HCT116 (cell line): ENCODE results near the gene GRHPR. TPM values are rescaled to one million over a fixed set of nuclear protein-coding genes. Genes with fewer than 3 reads are reported as not detected.

Experiments used
- ATAC-seq: fragments of 200-7000 bp; cut with Tn5 transposase; 2 replicates; pipeline ENCODE4 v1.9.1; 2020; ENCODE audit warnings: mild to moderate bottlenecking, moderate library complexity
- BruUV-seq: library from RNA; stranded (reverse); fragments of 400-500 nt; replicated peaks from 2 replicates; lab custom pipeline; 2021; lab: Mats Ljungman, UMichigan
- CTCF ChIA-PET: fragments of 300-600 bp; sonication (Branson Sonifier 250); formaldehyde crosslinking; loops from one replicate; lab custom pipeline; 2021; ENCODE audit warnings: antibody characterized with exemption; lab: Charles Lee
- POLR2A ChIA-PET: fragments of 300-600, 350-600 bp; sonication (Branson Sonifier 250); formaldehyde crosslinking; loops from one replicate; lab custom pipeline; 2021; ENCODE audit warnings: antibody characterized with exemption; lab: Charles Lee
- RAD21 ChIA-PET, 2 experiments: fragments of 300-600 bp; sonication (Branson Sonifier 250); formaldehyde crosslinking; loops; one replicate each; lab custom pipeline; 2023; ENCODE audit warnings: low total read pairs in 2 of 2; ENCODE audit not compliant: uncharacterized antibody in 2 of 2, unreplicated experiment in 2 of 2, low non-redundant PET in 1 of 2; lab: Charles Lee
- DNase-seq: peaks from one replicate; pipeline ENCODE4 v3.0.0-alpha.2; 2010; ENCODE audit warnings: low read depth, low spot score
- H2AFZ ChIP-seq: fragments of 200-600 bp; shearing (Covaris generic), sonication (generic); 2 replicates; pipeline ENCODE4 v1.6.1; 2017; ENCODE audit warnings: low read depth, mixed run types, mixed read lengths, antibody characterized with exemption, low read length; ENCODE audit not compliant: poor library complexity, severe bottlenecking
- H3K27ac ChIP-seq: 2 replicates; pipeline ENCODE4 v1.5.1; 2012; ENCODE audit warnings: low read depth, low read length
- H3K27me3 ChIP-seq: fragments of 200-600 bp; sonication (generic); 2 replicates; pipeline ENCODE4 v1.6.1; 2016; ENCODE audit warnings: mixed run types, low read length, mixed read lengths; ENCODE audit not compliant: insufficient read depth
- H3K36me3 ChIP-seq, 2 experiments: fragments of 200-500 bp in 1 of 2; fragments of 200-600 bp in 1 of 2; sonication (Bioruptor generic) in 1 of 2; sonication (generic) in 1 of 2; 2 replicates each; pipeline versions ENCODE4 v1.5.1 to v1.6.1; 2014 to 2016; ENCODE audit warnings: low read length in 2 of 2, inconsistent platforms in 1 of 2, mixed read lengths in 1 of 2, mixed run types in 1 of 2; ENCODE audit not compliant: insufficient read depth in 2 of 2, control insufficient read depth in 1 of 2
- H3K4me1 ChIP-seq, 2 experiments: fragments of 200-600 bp in 1 of 2; sonication (generic) in 1 of 2; 2 replicates each; pipeline versions ENCODE4 v1.5.1 to v1.6.1; 2012 to 2017; ENCODE audit warnings: low read length in 2 of 2, inconsistent platforms in 1 of 2, mild to moderate bottlenecking in 1 of 2, mixed read lengths in 1 of 2, mixed run types in 1 of 2, moderate library complexity in 1 of 2; ENCODE audit not compliant: insufficient read depth in 2 of 2, control insufficient read depth in 1 of 2
- H3K4me2 ChIP-seq: fragments of 200-600 bp; sonication (generic); 2 replicates; pipeline ENCODE4 v1.6.1; 2017; ENCODE audit warnings: mixed run types, low read length, mixed read lengths
- H3K4me3 ChIP-seq, 2 experiments: fragments of 200-600 bp in 1 of 2; sonication (generic) in 1 of 2; replicated peaks in 1 of 2; 2 replicates each; pipeline ENCODE4 v1.5.1; 2011 to 2016; ENCODE audit warnings: low read length in 2 of 2, control low read depth in 1 of 2, low read depth in 1 of 2, mild to moderate bottlenecking in 1 of 2, mixed read lengths in 1 of 2, mixed run types in 1 of 2
- H3K79me2 ChIP-seq: fragments of 200-600 bp; sonication (generic); 2 replicates; pipeline ENCODE4 v1.6.1; 2017; ENCODE audit warnings: mild to moderate bottlenecking, mixed run types, low read length, moderate library complexity, mixed read lengths; ENCODE audit not compliant: insufficient read depth
- H3K9ac ChIP-seq: fragments of 200-600 bp; sonication (generic); 2 replicates; pipeline ENCODE4 v1.6.1; 2016; ENCODE audit warnings: low read length, mixed read lengths
- H3K9me2 ChIP-seq: fragments of 200-600 bp; sonication (generic), shearing (Covaris generic); 2 replicates; pipeline ENCODE4 v1.6.1; 2017; ENCODE audit warnings: mixed run types, mild to moderate bottlenecking, moderate library complexity; ENCODE audit not compliant: insufficient read depth
- H3K9me3 ChIP-seq, 2 experiments: fragments of 200-500 bp in 1 of 2; fragments of 200-600 bp in 1 of 2; sonication (Bioruptor generic) in 1 of 2; sonication (generic) in 1 of 2; 2 replicates each; pipeline ENCODE4 v1.6.1; 2014 to 2017; ENCODE audit warnings: low read length in 2 of 2, mixed read lengths in 2 of 2, inconsistent platforms in 1 of 2, low read depth in 1 of 2, mild to moderate bottlenecking in 1 of 2, mixed run types in 1 of 2, moderate library complexity in 1 of 2; ENCODE audit not compliant: control insufficient read depth in 1 of 2, insufficient read depth in 1 of 2
- H4K20me1 ChIP-seq: fragments of 200-600 bp; sonication (generic), shearing (Covaris generic); 2 replicates; pipeline ENCODE4 v1.6.1; 2017; ENCODE audit warnings: mixed run types, mild to moderate bottlenecking, moderate library complexity; ENCODE audit not compliant: insufficient read depth
- ATF3 ChIP-seq: IDR thresholded peaks from 2 replicates; pipeline ENCODE4 v1.6.1; 2012
- CBX3 ChIP-seq: IDR thresholded peaks from 2 replicates; pipeline ENCODE4 v1.6.1; 2012; ENCODE audit warnings: low read depth
- ELF1 ChIP-seq: IDR thresholded peaks from 2 replicates; pipeline ENCODE4 v1.6.1; 2012; ENCODE audit warnings: low read depth, borderline replicate concordance
- EZH2phosphoT487 ChIP-seq: fragments of 200-600 bp; IDR thresholded peaks from 2 replicates; pipeline ENCODE4 v1.6.1; 2018; ENCODE audit warnings: antibody characterized with exemption, borderline replicate concordance
- FOSL1 ChIP-seq: IDR thresholded peaks from 2 replicates; pipeline ENCODE4 v1.6.1; 2012; ENCODE audit warnings: low read depth
- POLR2A ChIP-seq: IDR thresholded peaks from 2 replicates; pipeline ENCODE4 v1.7.0; 2011; ENCODE audit warnings: borderline replicate concordance; ENCODE audit not compliant: insufficient read depth, insufficient read length; ENCODE audit errors: extremely low read depth
- SIN3A ChIP-seq: IDR thresholded peaks from 2 replicates; pipeline ENCODE4 v1.6.1; 2012; ENCODE audit warnings: low read depth
- SP1 ChIP-seq: IDR thresholded peaks from 2 replicates; pipeline ENCODE4 v1.6.1; 2012; ENCODE audit warnings: low read depth
- SRF ChIP-seq: IDR thresholded peaks from 2 replicates; pipeline ENCODE4 v1.6.1; 2012; ENCODE audit warnings: low read depth
- TCF7L2 ChIP-seq: IDR thresholded peaks from 2 replicates; pipeline ENCODE4 v1.7.0; 2011; ENCODE audit warnings: borderline replicate concordance, inconsistent platforms; ENCODE audit not compliant: insufficient read depth, insufficient read length; ENCODE audit errors: extremely low read depth
- ZBTB33 ChIP-seq: IDR thresholded peaks from 2 replicates; pipeline ENCODE4 v1.6.1; 2011; ENCODE audit warnings: mild to moderate bottlenecking, low read length, moderate library complexity; ENCODE audit not compliant: insufficient replicate concordance; ENCODE audit errors: extremely low read depth
- ZFX ChIP-seq: fragments of 450-650 bp; IDR thresholded peaks from 2 replicates; pipeline ENCODE4 v1.6.1; 2017
- intact Hi-C: fragments of 100-400 bp; cut with micrococcal nuclease; formaldehyde crosslinking; loops from 2 replicates; pipeline ENCODE4 v1.10.0; 2022
- total RNA-seq: library from RNA; stranded (reverse); gene quantifications from one replicate; pipeline ENCODE4 v1.2.1, GENCODE V29; 2021; ENCODE audit not compliant: unreplicated experiment
- TF ChIP-seq, protein P1 (sequence below), 3 experiments: fragments of 200-600 bp in 1 of 3; sonication (generic) in 1 of 3; IDR thresholded peaks in 2 of 3; conservative IDR thresholded peaks in 1 of 3; 2 replicates each; pipeline ENCODE4 v1.5.1; 2012 to 2017; ENCODE audit warnings: low read depth in 2 of 3, low read length in 2 of 3, antibody characterized with exemption in 1 of 3, borderline replicate concordance in 1 of 3, control low read depth in 1 of 3, mild to moderate bottlenecking in 1 of 3, mixed read lengths in 1 of 3, mixed run types in 1 of 3, moderate library complexity in 1 of 3; ENCODE audit not compliant: insufficient read depth in 1 of 3

The GRHPR gene
- total RNA-seq, 1 experiment from 2014 or later, result 106 TPM

DNA sequence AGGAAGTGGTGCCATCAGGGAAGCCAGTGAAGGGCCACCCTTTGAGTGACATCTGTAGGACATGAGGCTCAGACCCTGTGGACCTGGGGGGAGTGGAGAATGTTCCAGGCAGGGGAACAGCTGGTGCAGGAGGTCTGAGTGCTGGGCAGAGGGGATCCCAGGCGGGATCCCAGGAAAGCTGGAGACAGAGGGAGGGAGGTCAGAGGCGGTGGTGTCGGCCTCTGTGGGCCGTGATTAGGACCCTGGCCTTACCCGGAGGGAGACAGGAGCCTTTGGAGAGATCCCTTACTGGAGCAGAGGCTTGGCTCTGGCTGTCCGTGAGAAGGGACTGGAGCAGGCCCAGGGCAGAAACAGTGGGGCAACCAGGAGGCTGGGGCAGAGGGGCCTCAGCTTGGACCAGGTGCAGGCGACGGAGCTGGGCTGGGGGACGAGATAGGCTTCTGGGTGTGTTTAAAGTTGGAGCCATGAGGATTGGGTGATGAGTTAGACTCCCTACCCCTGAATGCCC lies 12.1 kb upstream of the GRHPR start:
- H3K9me2 ChIP-seq, result no peaks in the 10 kb centered on the region
- no peak overlapping the region for H2AFZ ChIP-seq
- H3K36me3 ChIP-seq, result no peaks in the 10 kb centered on the region
- ChIA-PET CTCF (interaction anchor here (0.8 to 2.3 kb wide), 4 partner anchors 12 to 537 kb away, joined by 3 to 35 read pairs (median 5); partner anchors contain the start of gene GRHPR), RAD21 (interaction anchor here in 1 of 2 experiments (1.4 kb wide), 1 partner anchor 414 kb away, joined by 3 read pairs; no protein-coding TSS in a partner anchor), POLR2A (interaction anchor here (1.4 kb wide), 1 partner anchor 12 kb away, joined by 4 read pairs; the partner anchor contains the start of gene GRHPR)
- H3K79me2 ChIP-seq, result no peaks in the 10 kb centered on the region
- no peak overlapping the region for H3K27ac ChIP-seq
- no peak for TF ChIP-seq ZBTB33
- no peak for TF ChIP-seq ELF1
- no peak for TF ChIP-seq CBX3
- TF ChIP-seq, protein P1, sequence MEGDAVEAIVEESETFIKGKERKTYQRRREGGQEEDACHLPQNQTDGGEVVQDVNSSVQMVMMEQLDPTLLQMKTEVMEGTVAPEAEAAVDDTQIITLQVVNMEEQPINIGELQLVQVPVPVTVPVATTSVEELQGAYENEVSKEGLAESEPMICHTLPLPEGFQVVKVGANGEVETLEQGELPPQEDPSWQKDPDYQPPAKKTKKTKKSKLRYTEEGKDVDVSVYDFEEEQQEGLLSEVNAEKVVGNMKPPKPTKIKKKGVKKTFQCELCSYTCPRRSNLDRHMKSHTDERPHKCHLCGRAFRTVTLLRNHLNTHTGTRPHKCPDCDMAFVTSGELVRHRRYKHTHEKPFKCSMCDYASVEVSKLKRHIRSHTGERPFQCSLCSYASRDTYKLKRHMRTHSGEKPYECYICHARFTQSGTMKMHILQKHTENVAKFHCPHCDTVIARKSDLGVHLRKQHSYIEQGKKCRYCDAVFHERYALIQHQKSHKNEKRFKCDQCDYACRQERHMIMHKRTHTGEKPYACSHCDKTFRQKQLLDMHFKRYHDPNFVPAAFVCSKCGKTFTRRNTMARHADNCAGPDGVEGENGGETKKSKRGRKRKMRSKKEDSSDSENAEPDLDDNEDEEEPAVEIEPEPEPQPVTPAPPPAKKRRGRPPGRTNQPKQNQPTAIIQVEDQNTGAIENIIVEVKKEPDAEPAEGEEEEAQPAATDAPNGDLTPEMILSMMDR (IDR thresholded peaks at IDR 0.05 in 2 of 3, conservative IDR thresholded peaks at IDR 0.05 in 1 of 3; ENCODE audit: borderline replicate concordance in 1 of 3, insufficient read depth in 1 of 3, low read depth in 2 of 3, low read length in 2 of 3), result no peak
- no peak for TF ChIP-seq ATF3
- no peak for TF ChIP-seq EZH2phosphoT487
- no peak for TF ChIP-seq FOSL1
- no peak for TF ChIP-seq SP1
- TF ChIP-seq ZFX, result no peak
- TF ChIP-seq SIN3A, result no peak
- no peak for TF ChIP-seq TCF7L2
- TF ChIP-seq POLR2A, result no peak
- no peak for TF ChIP-seq SRF
- no peak overlapping the region for H3K4me3 ChIP-seq
- intact Hi-C loops, result loop anchor here (1.0 kb wide), 1 partner anchor 414 kb away; no protein-coding TSS in a partner anchor
- H3K4me1 ChIP-seq, result peaks cover 0 to 22% of the 10 kb centered on the region in 2 experiments; a peak in 3 of 4 replicates
- H3K9me3 ChIP-seq, result no peaks in the 10 kb centered on the region
- H3K27me3 ChIP-seq, result no peaks in the 10 kb centered on the region
- no TSS peak for BruUV-seq
- no peak overlapping the region for H3K9ac ChIP-seq
- DNase-seq (no peak), ATAC-seq (no peak)
- H4K20me1 ChIP-seq, result no peaks in the 10 kb centered on the region
- H3K4me2 ChIP-seq, result no peak overlapping the region
